WI38 (cell line): ENCODE data around the gene INAFM1.
A peak's percentile ranks its signal among the peaks of the same experiment; 100 is the strongest.
"Not testable (repeated sequence)": the region's sequence is repeated elsewhere in the genome, so short reads cannot be mapped to it uniquely, and the experiment has no call there.

Experiments used
- H3K4me3 ChIP-seq: 2 replicates; pipeline ENCODE4 v1.5.1; 2011; ENCODE audit warnings: low read depth, mild to moderate bottlenecking, control low read depth, low read length
- TF ChIP-seq, protein P1 (sequence below): IDR thresholded peaks from 2 replicates; pipeline ENCODE4 v1.5.1; 2012; ENCODE audit warnings: low read depth, mild to moderate bottlenecking, control low read depth, low read length

The INAFM1 gene

DNA sequence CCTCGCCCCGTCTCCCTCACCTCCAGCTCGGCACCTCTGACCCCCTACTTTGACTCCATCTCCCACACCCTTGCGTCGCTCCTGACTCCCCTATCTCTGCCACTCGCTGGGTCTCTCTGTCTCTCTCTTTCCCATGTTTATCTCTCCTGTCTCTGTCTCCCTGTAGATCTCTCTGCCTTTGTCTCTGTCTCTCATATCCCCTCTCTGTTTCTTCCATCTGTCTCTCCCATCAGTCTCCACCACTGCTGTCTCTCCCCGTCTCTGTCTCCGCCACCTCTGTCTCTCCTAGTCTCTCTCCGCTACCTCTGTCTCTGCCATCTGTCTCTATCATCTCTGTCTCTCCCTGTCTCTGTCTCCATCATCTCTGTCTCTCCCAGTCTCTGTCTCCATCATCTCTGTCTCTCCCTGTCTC is 31.3 kb upstream of the INAFM1 start:
- H3K4me3 ChIP-seq: peak overlapping the region; percentile 62
- TF ChIP-seq, protein P1, sequence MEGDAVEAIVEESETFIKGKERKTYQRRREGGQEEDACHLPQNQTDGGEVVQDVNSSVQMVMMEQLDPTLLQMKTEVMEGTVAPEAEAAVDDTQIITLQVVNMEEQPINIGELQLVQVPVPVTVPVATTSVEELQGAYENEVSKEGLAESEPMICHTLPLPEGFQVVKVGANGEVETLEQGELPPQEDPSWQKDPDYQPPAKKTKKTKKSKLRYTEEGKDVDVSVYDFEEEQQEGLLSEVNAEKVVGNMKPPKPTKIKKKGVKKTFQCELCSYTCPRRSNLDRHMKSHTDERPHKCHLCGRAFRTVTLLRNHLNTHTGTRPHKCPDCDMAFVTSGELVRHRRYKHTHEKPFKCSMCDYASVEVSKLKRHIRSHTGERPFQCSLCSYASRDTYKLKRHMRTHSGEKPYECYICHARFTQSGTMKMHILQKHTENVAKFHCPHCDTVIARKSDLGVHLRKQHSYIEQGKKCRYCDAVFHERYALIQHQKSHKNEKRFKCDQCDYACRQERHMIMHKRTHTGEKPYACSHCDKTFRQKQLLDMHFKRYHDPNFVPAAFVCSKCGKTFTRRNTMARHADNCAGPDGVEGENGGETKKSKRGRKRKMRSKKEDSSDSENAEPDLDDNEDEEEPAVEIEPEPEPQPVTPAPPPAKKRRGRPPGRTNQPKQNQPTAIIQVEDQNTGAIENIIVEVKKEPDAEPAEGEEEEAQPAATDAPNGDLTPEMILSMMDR: no peak

DNA sequence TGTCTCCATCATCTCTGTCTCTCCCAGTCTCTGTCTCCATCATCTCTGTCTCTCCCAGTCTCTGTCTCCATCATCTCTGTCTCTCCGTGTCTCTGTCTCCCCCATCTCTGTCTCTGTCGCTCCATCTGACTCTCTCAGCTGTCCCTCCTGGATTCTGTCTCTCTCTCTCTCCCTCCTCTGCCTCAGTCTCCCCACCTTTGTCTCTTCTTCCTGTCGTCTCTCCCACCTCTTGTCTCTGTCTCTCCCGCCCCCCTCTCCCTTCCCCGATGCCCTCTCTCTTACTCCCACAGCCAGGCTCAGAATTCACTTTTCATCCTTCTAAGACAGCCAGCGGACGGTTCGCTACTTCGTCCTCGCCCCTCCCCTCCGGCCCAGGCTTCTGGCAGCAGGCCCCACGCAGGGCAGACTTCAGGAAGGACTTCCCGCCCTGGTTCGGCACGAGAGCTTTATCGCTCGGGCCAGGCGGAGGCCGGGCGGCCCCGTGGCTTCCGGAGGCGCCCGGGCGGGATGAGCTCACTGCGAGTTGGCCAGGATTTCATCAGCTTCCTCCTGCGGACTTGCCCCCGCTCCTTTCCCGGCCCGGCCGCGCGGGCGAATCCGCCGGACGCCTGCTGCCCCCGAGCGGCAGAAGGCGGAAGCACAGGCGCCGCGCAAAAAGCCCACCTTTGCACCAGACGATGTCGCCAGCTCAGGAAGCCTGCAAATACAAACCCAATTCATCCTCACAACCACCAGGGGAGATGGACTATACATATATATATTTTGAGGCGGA is 30.7 kb upstream of the INAFM1 start:
- peak overlapping the region; percentile 62 for H3K4me3 ChIP-seq
- TF ChIP-seq, protein P1: peak; percentile 90

DNA sequence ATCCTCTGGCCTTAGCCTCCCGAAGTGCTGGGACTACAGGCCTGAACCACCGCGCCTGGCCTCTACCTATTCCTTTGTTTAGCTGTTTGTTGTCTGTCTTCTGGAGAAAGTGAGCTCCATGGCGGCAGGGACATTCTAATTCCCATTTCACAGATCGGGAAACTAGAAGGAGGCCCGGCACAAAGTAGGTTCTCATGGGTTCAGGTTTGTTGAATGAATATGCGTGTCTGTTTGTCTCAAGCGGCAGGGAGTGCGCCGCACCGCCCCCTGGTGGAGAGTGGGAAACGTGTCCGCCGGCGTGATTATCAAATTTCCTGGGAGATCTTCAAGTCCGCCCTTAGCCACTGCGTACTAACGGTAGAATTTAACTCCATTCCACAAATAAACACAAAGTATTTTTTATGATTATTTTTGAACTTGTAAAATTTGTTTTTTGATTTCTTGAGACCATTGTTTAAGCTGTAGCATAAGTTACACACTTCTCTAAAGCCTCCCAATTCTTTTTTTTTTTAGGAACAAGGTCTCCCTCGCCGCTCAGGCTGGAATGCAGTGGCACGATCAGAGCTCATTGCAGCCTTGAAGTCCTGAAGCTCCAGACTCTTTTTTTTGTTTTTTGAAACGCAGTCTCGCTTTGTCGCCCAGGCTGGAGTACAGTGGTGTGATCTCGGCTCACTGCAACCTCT is 27.2 kb upstream of the INAFM1 start:
- TF ChIP-seq, protein P1: peak; percentile 84
- no peak overlapping the region for H3K4me3 ChIP-seq

DNA sequence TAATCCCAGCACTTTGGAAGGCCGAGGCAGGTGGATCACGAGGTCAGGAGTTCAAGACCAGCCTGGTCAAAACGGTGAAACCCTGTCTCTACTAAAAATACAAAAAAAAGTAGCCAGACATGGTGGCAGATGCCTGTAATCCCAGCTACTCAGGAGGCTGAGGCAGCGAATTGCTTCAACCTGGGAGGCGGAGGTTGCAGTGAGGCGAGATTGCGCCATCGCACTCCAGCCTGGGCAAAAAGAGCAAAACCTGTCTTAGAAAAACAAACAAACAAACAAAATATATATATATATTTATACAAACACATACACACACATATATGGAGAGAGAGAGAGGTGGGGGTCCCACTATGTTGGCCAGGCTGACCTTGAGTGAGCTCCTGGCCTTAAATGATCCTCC is 21.7 kb upstream of the INAFM1 start:
- not testable (repeated sequence) for H3K4me3 ChIP-seq

DNA sequence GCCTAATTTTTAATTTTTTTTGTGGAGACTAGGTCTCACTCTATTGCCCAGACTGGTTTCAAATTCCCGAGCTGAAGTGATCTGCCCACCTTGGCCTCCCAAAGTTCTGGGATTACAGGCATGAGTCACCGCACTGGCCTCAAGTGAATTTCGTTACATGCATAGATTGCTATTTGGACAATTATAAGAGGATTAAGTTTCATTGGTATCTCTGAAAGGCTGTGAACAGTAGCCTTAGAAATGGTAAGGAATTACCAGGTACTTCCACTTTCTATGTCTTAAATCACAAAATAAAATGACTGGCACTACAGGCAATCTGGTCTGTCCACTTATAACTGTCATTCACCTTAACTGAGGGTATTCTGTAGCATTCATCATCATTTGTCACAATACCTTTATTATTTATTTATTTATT is 21.2 kb upstream of the INAFM1 start:
- H3K4me3 ChIP-seq: no peak overlapping the region
- TF ChIP-seq, protein P1: no peak

DNA sequence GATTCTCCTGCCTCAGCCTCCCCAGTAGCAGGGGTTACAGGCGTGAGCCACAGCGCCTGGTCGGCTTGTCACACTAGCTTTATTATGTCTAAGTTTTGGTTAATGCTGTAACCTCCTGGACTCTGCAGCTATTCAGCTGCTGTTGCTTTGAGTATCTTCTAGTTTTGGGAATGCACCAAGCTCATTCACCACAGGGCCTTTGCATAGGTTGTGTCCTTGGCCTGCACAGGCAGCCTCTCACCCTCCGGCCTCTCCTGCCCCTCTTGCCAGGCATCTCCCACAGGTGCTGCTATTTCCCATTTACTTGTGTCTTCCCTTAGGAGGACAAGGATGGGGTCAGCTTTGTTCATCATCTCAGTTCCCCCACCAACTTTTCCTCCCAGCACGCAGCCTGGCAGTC is 20.7 kb upstream of the INAFM1 start:
- no peak overlapping the region for H3K4me3 ChIP-seq
- TF ChIP-seq, protein P1: no peak

DNA sequence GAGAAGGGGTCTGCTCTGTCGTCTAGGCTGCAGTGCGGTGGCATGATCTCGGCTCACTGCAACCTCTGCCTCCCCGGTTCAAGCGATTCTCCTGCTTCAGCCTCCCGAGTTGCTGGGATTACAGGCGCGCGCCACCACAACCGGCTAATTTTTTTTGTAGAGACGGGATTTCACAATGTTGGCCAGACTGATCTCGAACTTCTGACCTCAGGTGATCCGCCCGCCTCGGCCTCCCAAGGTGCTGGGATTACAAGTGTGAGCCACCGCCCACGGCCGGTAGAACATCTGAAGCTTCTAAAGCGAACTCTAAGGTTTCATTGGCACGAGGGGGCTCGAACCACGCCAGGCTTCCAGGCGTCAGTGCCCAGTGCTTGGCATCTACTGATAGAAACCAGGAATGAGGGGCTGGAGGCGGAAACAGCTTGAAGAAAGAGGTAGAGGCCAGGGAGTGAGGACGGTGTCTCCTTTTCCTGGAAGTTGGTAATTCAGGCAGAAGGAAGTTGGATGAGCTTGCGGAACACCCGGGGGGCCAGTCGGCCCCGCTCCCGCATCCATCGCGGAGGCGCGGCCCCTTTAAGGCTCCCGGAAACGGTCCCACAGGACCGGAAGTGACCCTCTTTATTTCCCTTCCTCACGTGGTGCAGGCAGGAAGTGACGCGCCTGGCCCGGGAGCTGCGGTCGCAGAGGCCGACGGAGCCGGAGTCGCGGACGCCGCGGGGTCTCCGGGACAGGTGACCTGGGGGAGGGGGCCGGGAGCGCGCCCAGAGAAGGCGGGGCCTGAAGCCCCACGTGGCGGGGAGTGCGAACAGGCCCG is 18.6 kb upstream of the INAFM1 start, which contains the start of gene CCDC9:
Gene CCDC9, plus strand, starts transcription at position 647 of the 814 bp plus-strand sequence. CDS start 1,876 bp downstream, outside the sequence.
- peak within 1 kb of the TSS; percentile 64 for H3K4me3 ChIP-seq
- TF ChIP-seq, protein P1: no peak
